ENCODE results near the gene MED26. TPM values are rescaled to one million over a fixed set of nuclear protein-coding genes. Genes with fewer than 3 reads are reported as not detected.

Gene MED26
- total RNA-seq, 1 experiment from 2014 or later: 11.4 TPM

- Histone ChIP-seq H3T11ph (ENCODE audit: low read length) (no peak overlapping the region), H3K4ac (ENCODE audit: low read depth, low read length) (no peak overlapping the region), H2AFZ (ENCODE audit: low read length) (no peak overlapping the region), H4K8ac (replicated peaks; ENCODE audit: insufficient read length, low read depth, low read length) (no peak overlapping the region), H2BK15ac (ENCODE audit: low read depth, low read length) (no peak overlapping the region), H2BK120ac (ENCODE audit: low read depth, low read length, poor library complexity, severe bottlenecking) (no peak overlapping the region), H3K79me2 (ENCODE audit: insufficient read depth, low read length) (peaks cover 15% of the 10 kb centered on the region; the same call in 1 of the 2 replicates), H3K27me3 (ENCODE audit: insufficient read depth, low read length) (no peaks in the 10 kb centered on the region), H3K18ac (ENCODE audit: insufficient read length, low read depth, low read length) (no peak overlapping the region), H3K79me1 (ENCODE audit: insufficient read depth, low read depth, low read length, poor library complexity, severe bottlenecking) (peaks cover 12% of the 10 kb centered on the region), H3K4me2 (ENCODE audit: insufficient read depth, insufficient read length, low read length) (peak overlapping the region; percentile 70), H3K56ac (ENCODE audit: insufficient read length, low read depth, low read length) (no peak overlapping the region), H4K20me1 (ENCODE audit: control insufficient read depth, insufficient read depth, insufficient read length) (no peaks in the 10 kb centered on the region), H3K23ac (ENCODE audit: insufficient read length, low read depth, low read length) (no peak overlapping the region), H2BK12ac (ENCODE audit: insufficient read length, low read depth, low read length) (no peak overlapping the region), H2AK5ac (ENCODE audit: insufficient read length, low read length) (no peak overlapping the region), H3K4me1 (ENCODE audit: insufficient read depth, low read length) (peaks cover 13% of the 10 kb centered on the region), H3K9me3 (ENCODE audit: control insufficient read depth, low read depth, low read length) (no peaks in the 10 kb centered on the region), H3K23me2 (ENCODE audit: insufficient read length, low read depth, low read length, poor library complexity, severe bottlenecking) (no peaks in the 10 kb centered on the region), H4K91ac (ENCODE audit: insufficient read length, low read depth, low read length) (no peak overlapping the region), H4K5ac (ENCODE audit: insufficient read length, low read depth, low read length) (no peak overlapping the region), H3K9ac (ENCODE audit: extremely low read depth, insufficient read length, low read length) (no peak overlapping the region), H3K27ac (ENCODE audit: insufficient read length, low read depth, low read length) (no peak overlapping the region), H2BK20ac (ENCODE audit: low read depth, low read length, poor library complexity, severe bottlenecking) (no peak overlapping the region), H3K14ac (ENCODE audit: insufficient read depth, low read length) (no peak overlapping the region; the same call in 1 of the 2 replicates), H2BK5ac (ENCODE audit: insufficient read length, low read length) (no peak overlapping the region)
- no CpG with 5 or more reads among the region's 13 CpGs for WGBS (ENCODE audit: extremely low coverage, insufficient read length, low lambda C conversion rate)
- TF ChIP-seq CTCF (conservative IDR thresholded peaks at IDR 0.05): no peak
- H3K36me3 Mint-ChIP-seq (ENCODE audit: insufficient read depth in 1 of 3, low read depth in 3 of 3): no peaks in the 10 kb centered on the region
- H3K4me1 Mint-ChIP-seq: peaks cover 52 to 67% of the 10 kb centered on the region in 2 experiments
- peak overlapping the region; percentile 14 to 40; a peak in 2 of 5 replicates for H3K4me3 Mint-ChIP-seq
- DNase-seq: no peak
- no peaks in the 10 kb centered on the region for H3K9me3 Mint-ChIP-seq
- no peaks in the 10 kb centered on the region for H3K27me3 Mint-ChIP-seq (ENCODE audit: low read depth)
- H3K27ac Mint-ChIP-seq: peak overlapping the region; percentile 48 to 91 (median 84); a peak in 5 of 7 replicates
These were observed 42.8 kb downstream of the MED26 start for GRCh38 chr19:16585094-16585801.
